BLaER1 (cell line): ENCODE measurements around the gene ELFN2.

Experiments
- H3K27ac ChIP-seq: shearing (Covaris generic); formaldehyde crosslinking; 2 replicates; pipeline ENCODE4 v1.8.1; 2022
- H3K27me3 ChIP-seq: shearing (Covaris generic); formaldehyde crosslinking; 2 replicates; pipeline ENCODE4 v1.8.1; 2022
- H3K36me3 ChIP-seq: shearing (Covaris generic); formaldehyde crosslinking; 2 replicates; pipeline ENCODE4 v1.8.1; 2022
- H3K4me1 ChIP-seq: shearing (Covaris generic); formaldehyde crosslinking; 2 replicates; pipeline ENCODE4 v1.8.1; 2022
- H3K4me2 ChIP-seq: shearing (Covaris generic); formaldehyde crosslinking; 2 replicates; pipeline ENCODE4 v1.8.1; 2022
- H3K4me3 ChIP-seq: shearing (Covaris generic); formaldehyde crosslinking; 2 replicates; pipeline ENCODE4 v1.8.1; 2022
- H3K9ac ChIP-seq: shearing (Covaris generic); formaldehyde crosslinking; 2 replicates; pipeline ENCODE4 v1.8.1; 2022
- H3K9me3 ChIP-seq: shearing (Covaris generic); formaldehyde crosslinking; 2 replicates; pipeline ENCODE4 v1.8.1; 2022
- H4K20me1 ChIP-seq: shearing (Covaris generic); formaldehyde crosslinking; 2 replicates; pipeline ENCODE4 v1.8.1; 2022
- Cebpa-rat ChIP-seq: shearing (Covaris generic); IDR thresholded peaks from 2 replicates; pipeline ENCODE4 v1.8.1; 2022

Gene ELFN2

GRCh38 chr22:37419370-37419968, 7.8 kb downstream of the ELFN2 start:
- Histone ChIP-seq H3K9ac (no peak overlapping the region), H3K4me3 (peak overlapping the region; percentile 61), H3K27me3 (peaks cover 75% of the 10 kb centered on the region)

GRCh38 chr22:37418627-37419369, 8.5 kb downstream of the ELFN2 start:
- peaks cover 82% of the 10 kb centered on the region for H4K20me1 ChIP-seq
- no peaks in the 10 kb centered on the region for H3K36me3 ChIP-seq
- no peak overlapping the region for H3K9ac ChIP-seq
- H3K27ac ChIP-seq: no peak overlapping the region
- no peak overlapping the region for H3K4me3 ChIP-seq
- H3K4me2 ChIP-seq: peak overlapping the region; percentile 83; the same call in 1 of the 2 replicates
- H3K27me3 ChIP-seq: peaks cover 68% of the 10 kb centered on the region
- H3K4me1 ChIP-seq: peaks cover 52% of the 10 kb centered on the region
- TF ChIP-seq Cebpa-rat: no peak
- H3K9me3 ChIP-seq: no peaks in the 10 kb centered on the region

More at GRCh38 chr22:37419370-37419968, 7.8 kb downstream of the ELFN2 start:
- Histone ChIP-seq H4K20me1 (peaks cover 88% of the 10 kb centered on the region), H3K4me1 (peaks cover 58% of the 10 kb centered on the region), H3K27ac (no peak overlapping the region), H3K4me2 (peak overlapping the region; percentile 83), H3K36me3 (no peaks in the 10 kb centered on the region), H3K9me3 (no peaks in the 10 kb centered on the region)
- no peak for TF ChIP-seq Cebpa-rat

- H4K20me1 ChIP-seq: peaks cover 75% of the 10 kb centered on the region
- no peak overlapping the region for H3K27ac ChIP-seq
- no peak for TF ChIP-seq Cebpa-rat
- no peak overlapping the region for H3K4me3 ChIP-seq
- no peaks in the 10 kb centered on the region for H3K9me3 ChIP-seq
- peaks cover 60% of the 10 kb centered on the region for H3K4me1 ChIP-seq
- no peak overlapping the region for H3K9ac ChIP-seq
- peak overlapping the region; percentile 90 for H3K4me2 ChIP-seq
- no peaks in the 10 kb centered on the region for H3K36me3 ChIP-seq
- peaks cover 58% of the 10 kb centered on the region for H3K27me3 ChIP-seq
These were observed 9.5 kb downstream of the ELFN2 start for GRCh38 chr22:37417677-37418348.

GRCh38 chr22:37417264-37417663, 10.0 kb downstream of the ELFN2 start:
- no peak overlapping the region for H3K9ac ChIP-seq
- H4K20me1 ChIP-seq: peaks cover 79% of the 10 kb centered on the region
- H3K4me3 ChIP-seq: no peak overlapping the region
- H3K27ac ChIP-seq: no peak overlapping the region
- peaks cover 53% of the 10 kb centered on the region for H3K27me3 ChIP-seq
- H3K36me3 ChIP-seq: no peaks in the 10 kb centered on the region
- TF ChIP-seq Cebpa-rat: no peak
- peak overlapping the region; percentile 90 for H3K4me2 ChIP-seq
- H3K4me1 ChIP-seq: peaks cover 65% of the 10 kb centered on the region
- H3K9me3 ChIP-seq: no peaks in the 10 kb centered on the region

- Histone ChIP-seq H3K4me2 (peak overlapping the region; percentile 90), H3K27ac (no peak overlapping the region), H3K9me3 (no peaks in the 10 kb centered on the region), H3K36me3 (no peaks in the 10 kb centered on the region), H3K27me3 (peaks cover 48% of the 10 kb centered on the region), H4K20me1 (peaks cover 76% of the 10 kb centered on the region), H3K9ac (no peak overlapping the region), H3K4me3 (no peak overlapping the region), H3K4me1 (peaks cover 69% of the 10 kb centered on the region)
- no peak for TF ChIP-seq Cebpa-rat
These were observed 10.5 kb downstream of the ELFN2 start for GRCh38 chr22:37416827-37417226.

GRCh38 chr22:37416389-37416788, 10.9 kb downstream of the ELFN2 start:
- no peak for TF ChIP-seq Cebpa-rat
- Histone ChIP-seq H4K20me1 (peaks cover 71% of the 10 kb centered on the region), H3K9ac (no peak overlapping the region), H3K27ac (no peak overlapping the region), H3K9me3 (no peaks in the 10 kb centered on the region), H3K4me2 (peak overlapping the region; percentile 90), H3K4me3 (no peak overlapping the region), H3K27me3 (peaks cover 44% of the 10 kb centered on the region), H3K36me3 (no peaks in the 10 kb centered on the region), H3K4me1 (peaks cover 74% of the 10 kb centered on the region)

GRCh38 chr22:37415210-37415609, 12.1 kb downstream of the ELFN2 start:
- Histone ChIP-seq H3K4me2 (peak overlapping the region; percentile 90), H4K20me1 (peaks cover 60% of the 10 kb centered on the region), H3K36me3 (no peaks in the 10 kb centered on the region), H3K4me3 (no peak overlapping the region), H3K4me1 (peaks cover 76% of the 10 kb centered on the region), H3K27me3 (peaks cover 32% of the 10 kb centered on the region), H3K9me3 (no peaks in the 10 kb centered on the region), H3K27ac (no peak overlapping the region), H3K9ac (no peak overlapping the region)
- TF ChIP-seq Cebpa-rat: no peak

- no peak overlapping the region for H3K4me3 ChIP-seq
- no peak overlapping the region for H3K27ac ChIP-seq
- H4K20me1 ChIP-seq: peaks cover 51% of the 10 kb centered on the region; the same call in 1 of the 2 replicates
- no peak for TF ChIP-seq Cebpa-rat
- H3K4me2 ChIP-seq: no peak overlapping the region
- peaks cover 23% of the 10 kb centered on the region for H3K27me3 ChIP-seq
- no peaks in the 10 kb centered on the region for H3K9me3 ChIP-seq
- H3K4me1 ChIP-seq: peaks cover 79% of the 10 kb centered on the region
- no peak overlapping the region for H3K9ac ChIP-seq
- H3K36me3 ChIP-seq: no peaks in the 10 kb centered on the region
These were observed 13.0 kb downstream of the ELFN2 start for GRCh38 chr22:37414288-37414687.

GRCh38 chr22:37413546-37413945, 13.7 kb downstream of the ELFN2 start:
- Histone ChIP-seq H4K20me1 (peaks cover 48% of the 10 kb centered on the region; the same call in 1 of the 2 replicates), H3K9ac (no peak overlapping the region), H3K9me3 (no peaks in the 10 kb centered on the region), H3K27ac (no peak overlapping the region), H3K27me3 (peaks cover 15% of the 10 kb centered on the region), H3K4me2 (peak overlapping the region; percentile 89), H3K4me3 (no peak overlapping the region), H3K4me1 (peaks cover 82% of the 10 kb centered on the region), H3K36me3 (no peaks in the 10 kb centered on the region)
- no peak for TF ChIP-seq Cebpa-rat
